Right atrium auricular region (tissue), 2 donors: ENCODE results near the gene PPP3R1. TPM values are rescaled to one million over a fixed set of nuclear protein-coding genes. Genes with fewer than 3 reads are reported as not detected.

ENCODE experiments used
- DNase-seq: peaks from one replicate; pipeline ENCODE4 v3.0.0-alpha.2; 2019; ENCODE audit warnings: low spot score
- H3K27ac ChIP-seq, 2 donors: fragments of 200-600 bp; sonication (generic); 1 replicate in 1 of 2; 2 replicates in 1 of 2; pipeline ENCODE4 v1.5.1; 2016 to 2019
- H3K27me3 ChIP-seq, 2 donors: fragments of 200-600 bp; sonication (generic); one replicate each; pipeline versions ENCODE4 v1.5.1 to v1.6.0; 2017 to 2019
- H3K36me3 ChIP-seq: fragments of 200-600 bp; sonication (generic); one replicate; pipeline ENCODE4 v1.5.1; 2016
- H3K4me1 ChIP-seq, 2 donors: fragments of 200-600 bp; sonication (generic); one replicate each; pipeline versions ENCODE4 v1.5.1 to v1.6.0; 2017 to 2019
- H3K4me3 ChIP-seq, 2 donors: fragments of 200-600 bp; sonication (generic); 1 replicate in 1 of 2; 2 replicates in 1 of 2; pipeline ENCODE4 v1.5.1; 2017 to 2019; ENCODE audit warnings: mild to moderate bottlenecking in 1 of 2, moderate library complexity in 1 of 2
- H3K9me3 ChIP-seq, 2 donors: fragments of 200-600 bp; sonication (generic); one replicate each; pipeline ENCODE4 v1.5.1; 2019
- total RNA-seq, 2 donors: library from RNA; depleted of rRNA; stranded (reverse); fragments of >200 nt; gene quantifications; one replicate each; pipeline ENCODE4 v1.1.0, GENCODE V29; 2016
- TF ChIP-seq, protein P1 (sequence below), 2 donors: fragments of 200-600 bp; sonication (generic); IDR thresholded peaks; one replicate each; pipeline ENCODE4 v1.5.1; 2019; ENCODE audit warnings: antibody characterized with exemption in 2 of 2

PPP3R1 gene
- total RNA-seq, 2 donors from 2014 or later, result 16.7 to 18.4 TPM

DNA sequence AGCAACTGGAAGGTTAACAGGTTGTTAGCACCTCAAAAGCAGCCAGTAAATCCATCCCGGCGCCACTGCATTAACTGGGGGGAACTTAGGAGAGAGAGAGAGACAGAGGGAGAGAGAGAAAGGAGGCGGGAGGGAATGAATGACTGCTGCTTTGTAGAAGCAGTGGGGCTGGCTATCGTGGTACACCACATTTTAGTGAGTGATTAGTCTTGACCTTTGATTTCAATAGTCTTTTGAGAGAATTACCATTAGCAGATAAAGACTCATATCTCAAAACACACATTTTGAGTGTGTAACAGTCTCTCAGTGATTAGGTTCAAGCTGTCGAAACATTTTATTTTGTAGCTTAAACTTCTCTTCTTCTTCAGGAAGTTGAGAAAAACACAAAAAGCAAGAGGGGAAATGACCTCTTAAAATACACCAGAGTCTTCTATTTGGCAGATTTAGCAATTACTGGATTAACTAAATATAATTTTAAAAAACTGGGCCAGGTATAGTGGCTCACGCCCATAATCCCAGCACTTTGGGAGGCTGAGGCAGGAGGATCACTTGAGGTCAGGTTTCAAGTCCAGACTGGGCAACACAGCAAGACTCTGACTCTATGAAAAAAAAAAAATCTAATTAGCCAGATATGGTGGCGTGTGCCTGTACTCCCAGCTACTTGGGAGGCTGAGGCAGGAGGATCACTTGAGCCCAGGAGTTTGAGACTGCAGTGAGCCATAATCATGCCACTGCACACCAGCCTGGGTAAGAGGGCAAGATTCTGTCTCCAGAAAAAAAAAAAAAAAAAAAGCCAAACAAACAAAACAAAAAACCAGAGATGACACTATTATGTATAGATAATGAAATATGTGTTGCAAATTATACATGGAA lies 116.6 kb downstream of the PPP3R1 start:
- H3K27me3 ChIP-seq, result no peaks in the 10 kb centered on the region
- TF ChIP-seq, protein P1, sequence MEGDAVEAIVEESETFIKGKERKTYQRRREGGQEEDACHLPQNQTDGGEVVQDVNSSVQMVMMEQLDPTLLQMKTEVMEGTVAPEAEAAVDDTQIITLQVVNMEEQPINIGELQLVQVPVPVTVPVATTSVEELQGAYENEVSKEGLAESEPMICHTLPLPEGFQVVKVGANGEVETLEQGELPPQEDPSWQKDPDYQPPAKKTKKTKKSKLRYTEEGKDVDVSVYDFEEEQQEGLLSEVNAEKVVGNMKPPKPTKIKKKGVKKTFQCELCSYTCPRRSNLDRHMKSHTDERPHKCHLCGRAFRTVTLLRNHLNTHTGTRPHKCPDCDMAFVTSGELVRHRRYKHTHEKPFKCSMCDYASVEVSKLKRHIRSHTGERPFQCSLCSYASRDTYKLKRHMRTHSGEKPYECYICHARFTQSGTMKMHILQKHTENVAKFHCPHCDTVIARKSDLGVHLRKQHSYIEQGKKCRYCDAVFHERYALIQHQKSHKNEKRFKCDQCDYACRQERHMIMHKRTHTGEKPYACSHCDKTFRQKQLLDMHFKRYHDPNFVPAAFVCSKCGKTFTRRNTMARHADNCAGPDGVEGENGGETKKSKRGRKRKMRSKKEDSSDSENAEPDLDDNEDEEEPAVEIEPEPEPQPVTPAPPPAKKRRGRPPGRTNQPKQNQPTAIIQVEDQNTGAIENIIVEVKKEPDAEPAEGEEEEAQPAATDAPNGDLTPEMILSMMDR (IDR thresholded peaks at IDR 0.05), result no peak
- no peak for DNase-seq
- no peak overlapping the region for H3K4me3 ChIP-seq
- H3K4me1 ChIP-seq, result no peaks in the 10 kb centered on the region
- H3K9me3 ChIP-seq, result no peaks in the 10 kb centered on the region
- H3K27ac ChIP-seq, result no peak overlapping the region
- H3K36me3 ChIP-seq, result peaks cover 17% of the 10 kb centered on the region

DNA sequence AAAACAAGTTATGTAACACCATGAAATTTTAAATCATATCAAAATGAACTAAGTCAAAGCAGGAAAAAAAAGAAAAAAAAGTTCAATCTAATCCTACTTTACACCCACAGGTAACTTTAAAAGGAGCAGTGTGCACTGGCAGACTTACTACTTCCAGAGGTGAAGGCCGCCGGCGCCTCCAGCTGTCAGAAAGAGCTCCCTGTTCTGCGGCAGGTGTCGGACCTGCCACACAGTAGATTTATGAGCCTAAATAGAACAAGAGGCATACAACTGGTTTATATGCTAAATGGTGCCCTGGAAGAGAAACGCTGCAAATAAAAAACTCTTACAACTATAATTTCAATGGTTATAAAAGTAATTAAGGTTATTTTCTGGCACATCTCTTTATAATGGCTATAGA lies 117.8 kb downstream of the PPP3R1 start:
- no peak for DNase-seq
- Histone ChIP-seq H3K36me3 (peaks cover 17% of the 10 kb centered on the region), H3K9me3 (no peaks in the 10 kb centered on the region), H3K27ac (no peak overlapping the region), H3K4me1 (no peaks in the 10 kb centered on the region), H3K27me3 (no peaks in the 10 kb centered on the region), H3K4me3 (no peak overlapping the region)
- TF ChIP-seq, protein P1 (IDR thresholded peaks at IDR 0.05), result no peak

DNA sequence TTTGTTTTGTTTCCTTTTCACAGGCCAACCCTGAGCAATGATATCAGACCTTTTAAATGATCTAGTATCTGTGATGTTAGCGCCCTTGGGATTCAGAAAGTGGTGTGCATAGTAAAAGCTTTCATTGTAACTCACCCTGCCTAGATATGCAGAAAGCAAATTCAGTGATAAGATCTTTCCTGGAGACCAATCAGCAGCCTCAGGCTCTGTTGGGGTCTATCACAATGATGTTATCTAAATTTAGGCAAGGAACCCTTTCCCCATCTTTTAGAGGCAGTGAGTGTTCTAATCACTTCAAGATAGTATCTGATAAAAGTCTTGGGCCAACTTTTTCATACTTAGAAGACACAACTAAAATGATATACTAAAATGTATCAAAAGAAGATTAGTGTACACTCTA lies 118.2 kb downstream of the PPP3R1 start:
- H3K27ac ChIP-seq, result no peak overlapping the region
- TF ChIP-seq, protein P1 (IDR thresholded peaks at IDR 0.05), result no peak
- no peak overlapping the region for H3K4me3 ChIP-seq
- no peaks in the 10 kb centered on the region for H3K9me3 ChIP-seq
- H3K4me1 ChIP-seq, result no peaks in the 10 kb centered on the region
- DNase-seq, result no peak
- H3K27me3 ChIP-seq, result no peaks in the 10 kb centered on the region
- peaks cover 17% of the 10 kb centered on the region for H3K36me3 ChIP-seq

Other genes starting within 250 kb of the PPP3R1 start
- 10 to 100 TPM; 29.2 to 31.1 TPM for gene C1D, start 189.5 kb downstream of the PPP3R1 start, total RNA-seq
- gene PNO1, start 94.6 kb downstream of the PPP3R1 start, total RNA-seq, result 10 to 100 TPM in 1 of 2 donors, 1 to 10 TPM in 1; 8.7 to 12.0 TPM
- gene CNRIP1, start 67.4 kb upstream of the PPP3R1 start, total RNA-seq, result 10 to 100 TPM in 1 of 2 donors, 1 to 10 TPM in 1; 9.9 to 24.9 TPM
- 1 to 10 TPM; 3.1 to 4.4 TPM for gene PLEK, start 112.8 kb upstream of the PPP3R1 start, total RNA-seq
- under 1 TPM; 0.33 to 0.67 TPM for gene FBXO48, start 214.8 kb upstream of the PPP3R1 start, total RNA-seq
- 1 to 10 TPM; 4.2 to 8.2 TPM for gene APLF, start 215.1 kb upstream of the PPP3R1 start, total RNA-seq